HG03558 (cell line): Measurements from ENCODE around the gene TNIP3.
"Not testable (repeated sequence)": the region's sequence is repeated elsewhere in the genome, so short reads cannot be mapped to it uniquely, and the experiment has no call there.

ENCODE experiments used
- ATAC-seq: cut with Tn5 transposase; IDR thresholded peaks from one replicate; pipeline ENCODE4 v1.9.1; 2021; ENCODE audit warnings: moderate number of reproducible peaks; ENCODE audit not compliant: unreplicated experiment; ENCODE audit errors: extremely low read depth

TNIP3 gene

DNA sequence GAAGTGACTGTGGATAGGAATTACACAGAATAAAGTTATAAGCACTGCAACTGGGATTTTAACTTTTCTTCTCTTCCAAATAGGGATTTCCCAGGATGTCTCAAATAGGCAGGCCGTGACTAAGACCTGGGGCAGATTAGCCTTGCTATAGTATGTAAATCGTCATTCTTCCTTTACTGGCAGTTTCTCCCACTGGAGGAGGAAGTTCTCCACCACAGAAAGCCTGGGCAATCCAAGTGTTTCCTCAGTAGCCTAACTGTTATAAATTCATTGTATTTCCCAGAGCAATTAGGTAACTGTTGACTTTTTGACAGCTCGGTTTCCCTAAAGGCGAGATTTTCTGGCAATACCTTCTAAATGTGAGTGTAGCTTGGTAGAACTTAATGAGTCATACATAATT is at the start of gene TNIP3:
Gene TNIP3 (minus strand): TSS at position 31 of the 400 bp plus-strand sequence. CDS start 196 bp downstream, outside the sequence.
- ATAC-seq = no peak

DNA sequence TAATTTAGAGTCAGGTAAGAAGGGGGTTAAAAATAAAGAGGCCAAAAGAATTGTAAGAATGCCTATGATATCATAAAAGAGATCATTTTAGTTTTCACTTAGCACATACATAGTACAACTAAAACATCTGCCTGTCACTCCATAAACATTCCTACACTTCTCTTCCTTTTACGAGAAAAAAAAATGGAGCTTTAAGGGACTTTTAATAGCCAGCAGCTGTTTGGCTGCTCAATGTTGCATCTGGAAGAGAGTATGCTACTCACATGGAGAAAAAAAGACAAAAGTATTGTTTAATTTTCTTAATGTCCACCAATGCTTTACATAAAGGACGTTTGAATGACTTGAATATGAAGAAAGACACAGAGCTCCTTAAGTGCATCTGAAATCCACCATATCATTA is 48.7 kb upstream of the TNIP3 start:
- no peak for ATAC-seq

GRCh38 chr4:121209171-121209570 is 45.0 kb upstream of the TNIP3 start:
- no peak for ATAC-seq

GRCh38 chr4:121208244-121209007 is 44.3 kb upstream of the TNIP3 start:
- ATAC-seq = no peak

GRCh38 chr4:121205777-121206176 is 41.7 kb upstream of the TNIP3 start:
- not testable (repeated sequence) for ATAC-seq

- ATAC-seq = peak; percentile 57
Measured at GRCh38 chr4:121200795-121201472, 36.8 kb upstream of the TNIP3 start.

DNA sequence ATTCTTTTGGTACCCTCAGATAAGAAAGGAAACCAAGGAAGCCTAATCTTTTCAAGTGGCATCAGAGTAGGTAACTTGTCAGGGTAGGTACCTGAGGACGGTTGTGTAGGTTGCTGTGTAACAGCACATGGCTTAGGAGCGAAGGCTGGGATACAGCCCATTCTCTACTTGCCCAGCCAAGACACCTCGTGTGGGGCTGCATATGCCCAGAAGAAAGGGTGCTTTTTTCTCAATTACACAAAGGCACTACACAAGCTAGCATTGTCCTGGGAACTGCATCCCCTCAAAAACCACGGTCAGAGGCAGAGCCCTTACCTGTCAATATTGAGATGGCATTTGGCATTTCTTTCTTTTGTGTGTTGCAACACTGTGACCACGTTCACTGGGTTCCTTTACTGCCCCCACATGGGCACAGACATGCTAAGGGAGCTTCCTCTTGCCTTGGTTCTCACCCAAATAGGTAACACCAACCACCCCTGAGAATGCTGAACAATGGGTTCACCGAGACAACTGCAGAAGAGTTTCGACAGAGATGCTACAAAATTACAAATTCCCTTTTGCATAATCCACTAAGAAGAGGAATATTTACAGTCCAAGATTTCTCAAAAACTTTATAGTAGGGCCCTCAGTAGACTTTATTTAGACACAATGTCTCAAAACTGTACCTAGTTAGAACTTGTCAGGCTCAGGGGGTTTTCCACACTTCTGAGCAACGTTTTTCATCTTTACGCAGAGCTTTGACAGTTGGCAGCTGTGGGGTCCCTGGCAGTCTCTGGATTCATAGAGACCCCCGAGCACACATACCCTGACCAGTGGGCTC is 35.8 kb upstream of the TNIP3 start:
- ATAC-seq = peak; percentile 55

- no peak for ATAC-seq
Measured at GRCh38 chr4:121198251-121198650, 34.1 kb upstream of the TNIP3 start.

- ATAC-seq = no peak
Measured at GRCh38 chr4:121195649-121196048, 31.5 kb upstream of the TNIP3 start.

DNA sequence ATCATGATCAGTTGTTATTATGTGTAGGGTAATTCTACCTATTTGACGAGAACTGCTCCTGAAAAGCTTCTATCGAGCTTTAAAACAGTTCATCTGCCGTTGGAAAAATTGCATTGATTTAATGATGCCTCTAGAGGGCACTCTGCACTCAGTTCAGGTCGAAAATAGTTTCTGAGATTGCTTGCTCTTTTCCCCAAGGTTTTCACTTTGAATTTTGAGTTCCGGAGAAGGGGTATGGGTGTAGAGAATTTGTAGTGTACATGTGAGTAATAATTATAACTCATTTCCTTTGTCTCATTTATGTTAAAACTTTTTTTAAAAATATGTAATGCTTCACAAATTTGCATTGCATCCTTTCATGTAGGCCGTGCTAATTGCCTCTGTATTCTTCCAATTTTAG is 28.4 kb upstream of the TNIP3 start:
- ATAC-seq = no peak

DNA sequence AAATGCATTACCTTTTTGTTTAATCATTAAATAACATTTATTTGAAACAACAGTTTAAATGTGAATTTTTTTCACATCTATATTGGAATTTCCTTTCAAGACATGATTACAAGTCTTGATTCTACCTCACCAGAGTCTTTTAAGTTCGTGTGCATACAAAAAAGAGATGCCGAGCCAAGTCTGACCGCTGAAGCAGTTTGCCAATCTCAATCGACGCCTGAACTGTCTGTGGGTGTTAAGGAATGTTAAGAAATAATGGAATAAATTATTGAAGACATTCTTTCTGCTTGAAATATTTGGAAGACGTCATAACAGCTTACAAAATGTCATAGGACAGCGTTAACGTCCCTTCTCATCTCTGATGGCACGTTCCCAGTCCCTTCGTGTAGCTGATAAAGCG is 27.9 kb upstream of the TNIP3 start:
- ATAC-seq = no peak

- ATAC-seq = no peak
Measured at GRCh38 chr4:121191361-121191760, 27.2 kb upstream of the TNIP3 start.

DNA sequence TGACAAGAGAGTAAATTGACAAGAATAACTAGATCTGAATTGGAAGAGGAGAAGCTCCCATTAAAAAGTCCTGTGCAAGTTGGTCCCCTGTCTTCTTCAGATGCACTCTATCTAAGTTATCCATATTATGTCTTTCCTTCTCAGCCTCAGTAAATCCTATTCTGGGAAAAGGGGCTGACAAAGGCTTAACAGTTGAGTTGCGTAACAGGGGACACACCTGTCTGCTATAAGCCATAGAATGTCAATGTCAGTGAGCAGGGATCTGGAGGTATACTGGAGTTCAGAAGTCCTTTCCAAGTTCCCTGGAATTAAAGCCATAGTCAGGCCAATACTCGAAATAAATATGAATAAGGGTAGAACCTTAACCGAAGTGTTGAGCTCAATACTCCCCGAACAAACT is 26.3 kb upstream of the TNIP3 start:
- ATAC-seq = no peak

DNA sequence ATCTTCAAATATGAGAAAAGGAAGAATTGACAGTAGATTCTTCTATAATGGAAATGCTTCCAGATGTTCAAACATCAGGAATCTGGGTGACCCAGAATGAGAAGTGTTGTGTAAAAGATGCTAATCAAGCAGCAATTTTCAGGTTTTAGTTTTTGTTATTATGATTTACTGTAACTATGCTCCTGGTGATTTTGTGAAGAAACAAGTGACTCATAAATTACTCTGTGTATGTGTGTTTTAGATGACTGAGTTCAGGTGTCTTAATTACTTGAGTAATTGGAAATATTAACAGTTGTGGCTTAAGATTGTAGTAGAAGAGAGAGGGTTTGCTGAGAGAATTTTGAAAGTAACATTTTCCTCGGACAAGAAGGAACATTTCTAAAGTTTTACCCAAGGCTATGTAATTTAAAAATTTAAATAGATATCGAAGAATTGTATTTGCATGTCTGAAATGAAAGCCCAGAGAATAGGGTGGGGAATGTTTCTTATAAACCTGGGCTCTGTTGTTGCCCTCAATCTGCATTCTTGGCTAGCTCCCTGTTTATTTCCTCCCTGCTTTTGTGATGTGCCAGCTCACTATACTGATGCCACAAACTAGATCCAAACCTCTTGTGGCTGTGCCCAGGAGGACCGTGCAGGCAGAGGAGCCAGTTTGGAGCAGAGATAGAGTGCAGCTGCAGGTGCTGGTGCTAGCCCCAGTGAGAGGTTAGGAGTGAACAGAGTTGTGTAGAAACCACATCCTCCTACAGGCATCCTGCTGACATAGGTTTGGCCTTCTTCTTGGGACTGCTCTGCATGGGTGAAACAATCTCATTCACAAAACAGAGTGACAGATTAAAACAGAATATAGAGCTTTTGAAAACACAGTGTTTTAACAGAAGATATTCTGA is 25.4 kb upstream of the TNIP3 start:
- peak; percentile 96 for ATAC-seq

GRCh38 chr4:121187206-121187605 is 23.1 kb upstream of the TNIP3 start:
- no peak for ATAC-seq

- no peak for ATAC-seq
Measured at GRCh38 chr4:121185960-121186359, 21.8 kb upstream of the TNIP3 start.

DNA sequence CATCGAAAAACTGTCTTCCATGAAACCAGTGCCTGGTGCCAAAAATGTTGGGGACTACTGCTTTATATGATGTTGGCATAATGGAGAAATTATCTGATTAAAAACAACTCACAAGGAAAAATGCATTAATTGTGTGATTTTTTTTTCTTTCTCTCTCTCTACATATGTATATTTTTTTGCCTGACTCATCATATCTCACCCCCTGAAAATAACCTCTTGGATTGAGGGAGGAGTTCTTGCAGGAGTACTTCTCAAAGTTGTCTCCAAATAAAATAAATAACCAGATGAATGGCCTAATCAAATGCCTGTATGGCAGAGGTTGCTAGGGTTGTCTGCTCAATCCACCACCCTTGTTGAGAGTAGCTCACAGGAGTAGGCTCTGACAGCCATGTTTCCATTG is 19.9 kb upstream of the TNIP3 start:
- ATAC-seq = no peak

GRCh38 chr4:121183361-121183760 is 19.2 kb upstream of the TNIP3 start:
- no peak for ATAC-seq

- no peak for ATAC-seq
Measured at GRCh38 chr4:121182296-121182695, 18.2 kb upstream of the TNIP3 start.

DNA sequence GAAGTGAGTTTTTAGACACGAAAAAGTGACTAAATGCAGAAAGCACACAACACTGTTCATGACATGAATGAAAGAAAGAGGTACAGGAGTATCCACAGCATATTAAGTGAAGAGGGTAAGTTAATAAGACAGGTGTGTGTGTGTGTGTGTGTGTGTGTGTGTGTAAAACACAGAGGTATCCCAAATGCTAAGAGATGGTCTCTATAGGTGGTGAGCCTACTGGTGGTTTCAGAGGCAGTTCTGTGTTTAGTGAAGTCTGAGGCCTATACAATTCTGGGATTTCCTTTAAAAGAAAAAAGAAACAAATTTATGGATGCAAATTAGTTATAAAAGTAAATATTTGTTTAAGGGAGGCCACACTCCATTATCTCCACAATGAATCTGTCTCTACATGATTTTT is 17.4 kb upstream of the TNIP3 start:
- no peak for ATAC-seq
